ENCODE results near the gene SCUBE1.

The SCUBE1 gene

GRCh38 chr22:43277091-43277490, 66.1 kb downstream of the SCUBE1 start:
- DNase-seq = no peak

DNA sequence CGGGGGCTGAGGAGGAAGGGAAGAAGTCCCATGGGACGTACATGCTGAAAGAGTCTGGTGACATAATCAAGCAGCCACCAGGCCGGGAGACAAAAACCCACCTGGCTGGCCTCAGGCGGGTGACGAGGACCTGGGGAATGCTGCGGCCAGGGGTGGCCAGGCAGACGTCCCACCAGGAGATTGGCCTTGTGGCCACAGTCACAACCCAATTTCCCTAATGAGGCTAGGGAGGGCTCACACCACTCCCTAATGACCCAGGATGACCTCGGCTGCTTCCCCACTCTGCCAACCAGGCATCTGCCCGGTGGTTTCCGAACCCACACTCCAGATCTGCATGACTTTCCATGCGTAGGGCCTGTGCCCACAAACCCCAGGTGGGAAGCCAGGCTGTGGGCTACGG, 66.9 kb downstream of the SCUBE1 start:
- no peak for DNase-seq

- DNase-seq = no peak
Measured at GRCh38 chr22:43275545-43276317, 67.4 kb downstream of the SCUBE1 start.

GRCh38 chr22:43274595-43275240, 68.5 kb downstream of the SCUBE1 start:
- no peak for DNase-seq

GRCh38 chr22:43273902-43274484, 69.2 kb downstream of the SCUBE1 start:
- peak; percentile 40 to 63 for DNase-seq

DNA sequence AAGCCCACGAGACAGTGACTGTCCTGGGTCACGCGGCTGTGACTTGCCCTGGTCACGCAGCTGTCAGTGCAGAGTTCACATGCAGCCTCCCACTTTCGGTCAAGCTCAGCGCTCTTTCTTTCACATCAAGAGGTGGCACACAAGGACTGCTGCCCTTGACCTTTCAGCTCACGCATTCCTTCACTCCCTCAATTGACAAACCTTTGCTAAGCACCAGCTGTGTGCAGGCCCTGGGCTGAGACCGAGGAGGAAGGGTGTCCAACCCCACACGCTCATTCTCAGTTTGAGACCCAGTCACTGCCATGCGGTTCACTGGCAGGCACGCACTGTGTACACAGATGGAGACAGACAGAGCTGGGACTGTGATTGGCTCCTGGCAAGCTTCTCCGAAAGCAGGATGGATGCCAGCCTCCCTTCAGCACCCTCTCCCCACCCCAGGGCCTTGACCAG, 70.3 kb downstream of the SCUBE1 start:
- DNase-seq = no peak

- no peak for DNase-seq
Measured at GRCh38 chr22:43272301-43272700, 70.9 kb downstream of the SCUBE1 start.

GRCh38 chr22:43270949-43271348, 72.2 kb downstream of the SCUBE1 start:
- DNase-seq = no peak

- no peak for DNase-seq
Measured at GRCh38 chr22:43270314-43270908, 72.8 kb downstream of the SCUBE1 start.

DNA sequence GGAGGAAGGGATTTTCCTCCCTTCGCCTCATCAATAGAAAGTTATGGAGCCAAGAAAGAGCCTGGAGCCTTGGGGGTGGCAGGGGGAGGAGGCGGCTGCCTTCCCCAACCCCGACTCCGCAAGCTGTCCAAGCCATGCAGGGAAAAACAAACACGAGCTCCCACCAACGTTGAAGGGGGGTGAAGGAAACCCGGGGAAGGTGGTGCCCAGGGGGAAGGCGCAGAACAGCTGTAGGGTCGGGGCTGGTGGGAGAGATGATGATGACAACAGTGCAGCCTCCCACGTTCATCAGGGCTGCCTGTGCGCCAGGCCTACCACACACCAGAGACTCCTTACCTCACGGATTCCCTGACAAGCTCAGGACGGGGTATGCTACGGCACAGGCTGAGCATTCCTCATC, 73.5 kb downstream of the SCUBE1 start:
- no peak for DNase-seq

- DNase-seq = no peak
Measured at GRCh38 chr22:43269246-43269645, 73.9 kb downstream of the SCUBE1 start.

GRCh38 chr22:43267981-43268660, 75.1 kb downstream of the SCUBE1 start:
- no peak for DNase-seq

DNA sequence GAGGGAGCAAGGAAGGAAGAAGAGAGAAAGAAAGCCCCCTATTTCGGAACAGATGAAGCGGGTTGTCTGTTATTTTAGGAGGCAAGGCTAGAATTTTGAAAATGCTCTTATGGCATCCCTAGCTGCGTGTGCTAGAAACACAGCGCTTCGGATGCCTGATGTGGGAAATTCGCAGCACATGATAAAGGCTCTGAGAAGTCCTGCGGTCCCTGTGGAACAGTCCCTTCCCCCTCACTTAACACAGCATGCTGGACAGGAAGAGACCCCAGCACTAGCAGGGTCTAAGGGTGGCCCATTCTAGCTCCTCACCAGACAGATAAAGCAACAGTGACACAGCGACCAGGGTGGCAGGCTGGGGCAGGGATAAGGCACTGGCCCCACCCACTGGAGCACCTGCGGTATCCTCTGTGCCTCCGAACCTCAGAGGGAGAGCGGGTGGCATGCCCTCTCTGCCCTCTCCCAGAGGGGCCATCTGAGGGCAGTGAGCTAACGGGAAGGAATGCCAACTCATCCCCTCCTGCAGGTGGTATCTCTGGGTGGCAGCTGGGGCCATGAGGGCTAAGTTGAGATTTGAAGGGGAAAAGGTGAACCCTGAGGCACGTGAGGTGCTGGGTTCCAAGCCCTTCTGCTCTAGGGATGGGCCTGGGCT, 75.7 kb downstream of the SCUBE1 start:
- DNase-seq = no peak

GRCh38 chr22:43266076-43266475, 77.1 kb downstream of the SCUBE1 start:
- DNase-seq = no peak

GRCh38 chr22:43263645-43264514, 79.3 kb downstream of the SCUBE1 start:
- DNase-seq = peak; percentile 71 to 80

DNA sequence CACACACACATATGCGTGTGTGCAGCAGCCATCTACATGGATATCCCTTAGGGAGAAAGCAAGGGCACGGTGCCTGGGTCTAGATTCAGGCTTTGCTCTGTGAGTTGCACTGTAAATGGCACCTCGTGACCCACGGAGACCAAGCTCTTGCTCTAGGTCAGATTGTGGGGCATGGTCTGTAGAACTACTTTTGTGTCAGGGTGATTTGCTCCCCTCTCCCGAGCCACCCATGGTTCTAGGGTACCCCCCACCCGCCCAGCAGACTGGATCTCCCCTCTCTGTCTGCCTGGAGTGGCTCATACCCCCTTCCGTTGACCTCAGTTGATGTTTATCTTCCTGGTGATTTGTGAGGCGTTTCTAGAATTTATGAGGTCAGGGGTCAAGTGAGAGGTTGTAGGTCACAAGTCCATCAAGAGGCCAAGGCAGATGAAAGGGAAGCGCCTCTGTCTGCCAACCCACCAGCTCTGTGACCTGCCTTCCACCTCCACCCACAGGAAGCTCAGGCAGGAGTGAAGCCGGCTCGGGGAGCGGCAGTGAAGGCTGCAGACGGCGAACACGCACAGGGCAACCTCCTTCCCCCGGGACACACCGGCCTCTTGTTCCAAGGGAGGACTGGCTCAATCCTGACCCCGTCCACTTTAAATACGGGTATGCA, 80.1 kb downstream of the SCUBE1 start:
- DNase-seq = peak; percentile 7 to 48

DNA sequence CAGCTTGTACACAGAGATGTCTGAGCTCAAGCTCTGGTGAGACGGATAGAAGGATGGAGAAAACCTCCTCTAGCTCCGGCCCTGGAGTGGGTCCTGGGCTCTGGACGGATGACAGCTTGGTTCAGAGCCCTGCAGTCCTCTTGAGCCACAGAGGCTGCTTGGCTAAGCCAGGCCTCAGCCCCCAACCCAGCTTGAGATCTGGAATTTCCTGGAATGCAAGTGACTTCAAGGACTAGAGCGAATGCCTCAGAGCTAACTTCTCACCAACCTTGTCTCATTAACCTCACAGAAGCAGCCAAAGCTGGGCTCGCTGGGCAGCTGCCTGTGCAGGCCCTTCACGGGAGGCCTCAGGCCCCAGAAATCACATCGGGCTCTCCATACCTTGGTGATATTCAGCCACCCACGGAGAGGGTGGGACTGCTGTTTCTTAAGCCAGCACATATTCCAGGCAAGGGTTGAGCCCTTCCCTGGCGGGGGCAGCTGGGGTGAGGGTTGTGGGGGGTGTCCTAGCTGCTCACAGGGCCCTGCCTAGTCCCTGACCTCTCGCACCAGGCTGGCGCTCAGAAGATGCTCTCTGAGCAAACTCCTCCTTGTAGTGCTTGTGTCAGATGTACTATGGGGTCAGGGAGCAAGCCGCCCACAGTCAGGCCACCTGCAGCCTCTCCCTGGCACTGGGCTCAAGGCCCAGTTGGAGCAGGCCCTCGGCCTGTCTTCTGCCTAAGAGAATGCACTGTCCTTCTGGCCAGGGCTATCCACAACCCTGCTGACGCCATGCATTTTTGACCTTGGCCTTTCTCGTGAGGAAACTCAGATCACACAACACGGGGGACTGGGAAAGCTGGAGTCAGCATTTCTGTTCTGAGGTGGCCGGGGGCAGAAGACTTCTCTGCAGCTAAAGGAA, 82.6 kb downstream of the SCUBE1 start:
- DNase-seq = no peak

DNA sequence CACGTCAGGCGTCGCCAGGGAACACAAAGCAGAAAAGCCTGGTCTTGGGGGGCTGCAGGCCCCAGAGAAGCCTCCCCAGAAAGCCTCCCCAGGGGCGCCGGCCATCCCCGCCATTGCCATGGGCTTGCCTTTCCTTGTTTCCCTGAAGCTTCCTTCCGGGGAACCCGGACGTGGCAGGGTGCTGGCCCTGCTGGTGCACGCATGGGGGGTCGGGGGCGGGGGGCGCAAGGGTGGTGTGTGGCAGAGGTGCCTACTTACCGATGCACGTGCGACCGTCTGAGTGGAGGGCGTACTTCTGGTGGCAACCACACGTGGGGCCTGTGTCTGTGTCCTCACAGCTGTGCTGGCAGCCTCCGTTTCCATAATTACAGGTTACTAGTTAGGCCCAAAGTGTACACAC, 85.2 kb downstream of the SCUBE1 start:
- DNase-seq = no peak

- no peak for DNase-seq
Measured at GRCh38 chr22:43257549-43257948, 85.6 kb downstream of the SCUBE1 start.
